HG03520 (cell line): Measurements from ENCODE around the gene PCDHGB1.
"Not testable (repeated sequence)": the region's sequence is repeated elsewhere in the genome, so short reads cannot be mapped to it uniquely, and the experiment has no call there.

ENCODE experiments used
- ATAC-seq: cut with Tn5 transposase; IDR thresholded peaks from one replicate; pipeline ENCODE4 v1.9.1; 2021; ENCODE audit warnings: mild to moderate bottlenecking, moderate library complexity; ENCODE audit not compliant: unreplicated experiment

The PCDHGB1 gene

DNA sequence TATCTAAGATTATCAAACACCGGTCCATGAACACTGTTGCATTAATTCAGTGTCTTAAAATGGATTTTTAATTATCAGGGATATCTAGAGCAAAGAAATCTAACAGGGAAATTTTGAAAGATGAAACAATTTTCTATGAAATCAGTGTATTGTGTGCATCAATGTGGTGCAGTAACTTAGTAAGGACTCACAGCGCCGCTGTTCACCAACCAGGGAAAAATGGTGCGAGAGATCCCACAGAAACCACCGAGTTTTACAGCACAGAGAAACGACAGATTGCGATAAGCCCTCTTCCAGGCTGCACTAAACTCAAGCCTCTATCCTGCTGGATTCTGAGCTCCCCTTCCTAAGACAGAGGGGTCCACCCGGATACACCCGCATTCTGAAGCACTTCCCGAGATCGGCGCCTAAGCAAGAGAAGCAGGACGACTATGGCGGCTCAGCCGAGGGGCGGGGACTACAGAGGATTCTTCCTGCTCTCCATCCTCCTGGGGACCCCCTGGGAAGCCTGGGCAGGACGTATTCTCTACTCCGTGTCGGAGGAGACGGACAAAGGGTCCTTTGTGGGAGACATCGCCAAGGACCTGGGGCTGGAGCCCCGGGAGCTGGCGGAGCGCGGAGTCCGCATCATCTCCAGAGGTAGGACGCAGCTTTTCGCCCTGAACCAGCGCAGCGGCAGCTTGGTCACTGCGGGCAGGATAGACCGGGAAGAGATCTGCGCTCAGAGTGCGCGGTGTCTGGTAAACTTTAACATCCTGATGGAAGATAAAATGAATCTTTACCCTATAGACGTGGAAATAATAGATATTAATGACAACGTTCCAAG is 32.8 kb downstream of the PCDHGB1 start, which contains the start of gene PCDHGA7:
Gene PCDHGA7 (plus strand): TSS at position 274 of the 826 bp plus-strand sequence. CDS start 158 bp downstream, at position 432.
- peak; percentile 73 for ATAC-seq

DNA sequence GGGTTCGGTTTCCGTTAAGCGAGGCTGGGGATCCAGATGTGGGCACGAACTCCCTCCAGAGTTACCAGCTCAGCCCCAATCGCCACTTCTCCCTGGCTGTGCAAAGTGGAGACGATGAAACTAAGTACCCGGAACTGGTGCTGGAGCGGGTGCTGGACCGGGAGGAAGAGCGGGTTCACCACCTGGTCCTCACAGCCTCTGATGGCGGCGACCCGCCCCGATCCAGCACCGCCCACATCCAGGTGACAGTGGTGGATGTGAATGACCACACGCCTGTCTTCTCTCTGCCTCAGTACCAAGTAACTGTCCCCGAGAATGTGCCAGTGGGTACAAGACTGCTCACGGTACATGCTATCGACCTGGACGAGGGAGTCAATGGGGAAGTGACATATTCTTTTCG is 33.4 kb downstream of the PCDHGB1 start:
- no peak for ATAC-seq

DNA sequence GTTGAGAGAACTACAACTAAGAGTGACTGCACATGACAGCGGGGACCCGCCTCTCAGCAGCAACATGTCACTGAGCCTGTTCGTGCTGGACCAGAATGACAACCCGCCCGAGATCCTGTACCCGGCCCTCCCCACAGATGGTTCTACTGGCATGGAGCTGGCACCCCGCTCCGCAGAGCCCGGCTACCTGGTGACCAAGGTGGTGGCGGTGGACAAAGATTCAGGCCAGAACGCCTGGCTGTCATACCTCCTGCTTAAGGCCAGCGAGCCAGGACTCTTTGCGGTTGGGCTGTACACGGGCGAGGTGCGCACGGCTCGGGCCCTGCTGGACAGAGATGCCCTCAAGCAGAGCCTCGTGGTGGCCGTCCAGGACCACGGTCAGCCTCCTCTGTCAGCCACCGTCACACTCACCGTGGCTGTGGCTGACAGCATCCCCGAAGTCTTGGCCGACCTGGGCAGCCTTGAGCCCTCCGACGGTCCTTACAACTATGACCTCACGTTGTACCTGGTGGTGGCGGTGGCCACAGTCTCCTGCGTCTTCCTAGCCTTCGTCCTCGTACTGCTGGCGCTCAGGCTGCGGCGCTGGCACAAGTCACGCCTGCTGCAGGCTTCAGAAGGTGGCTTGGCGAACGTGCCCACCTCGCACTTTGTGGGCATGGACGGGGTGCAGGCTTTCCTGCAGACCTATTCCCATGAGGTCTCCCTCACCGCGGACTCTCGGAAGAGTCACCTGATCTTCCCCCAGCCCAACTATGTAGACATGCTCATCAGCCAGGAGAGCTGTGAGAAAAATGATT is 34.8 kb downstream of the PCDHGB1 start:
- ATAC-seq = no peak

DNA sequence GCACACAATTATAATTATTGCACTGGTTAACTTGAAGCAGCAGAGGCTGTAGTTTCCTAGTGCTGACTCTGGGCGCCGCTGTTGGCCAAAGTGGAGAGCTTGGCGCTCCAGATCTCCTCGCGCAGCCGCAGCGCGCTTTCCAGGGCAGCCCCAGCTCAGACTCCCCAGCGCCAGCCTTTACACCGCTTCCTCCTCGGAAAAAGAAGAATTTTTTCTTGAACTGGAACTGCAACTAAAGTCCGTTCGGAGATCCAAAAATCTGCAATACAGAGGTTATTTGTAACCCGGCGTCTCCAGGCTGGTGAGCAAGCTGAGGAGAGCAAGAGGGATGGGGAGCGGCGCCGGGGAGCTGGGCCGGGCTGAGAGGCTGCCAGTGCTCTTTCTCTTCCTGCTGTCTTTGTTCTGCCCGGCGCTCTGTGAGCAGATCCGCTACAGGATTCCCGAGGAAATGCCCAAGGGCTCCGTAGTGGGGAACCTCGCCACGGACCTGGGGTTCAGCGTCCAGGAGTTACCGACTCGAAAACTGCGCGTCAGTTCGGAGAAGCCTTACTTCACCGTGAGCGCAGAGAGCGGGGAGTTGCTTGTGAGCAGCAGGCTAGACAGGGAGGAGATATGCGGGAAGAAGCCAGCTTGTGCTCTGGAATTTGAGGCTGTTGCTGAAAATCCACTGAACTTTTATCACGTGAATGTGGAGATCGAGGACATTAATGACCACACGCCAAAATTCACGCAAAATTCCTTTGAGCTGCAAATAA is 37.8 kb downstream of the PCDHGB1 start, which contains the start of gene PCDHGB4:
Gene PCDHGB4 (plus strand): TSS at position 142 of the 755 bp plus-strand sequence. CDS start 187 bp downstream, at position 329.
- peak; percentile 54 for ATAC-seq

DNA sequence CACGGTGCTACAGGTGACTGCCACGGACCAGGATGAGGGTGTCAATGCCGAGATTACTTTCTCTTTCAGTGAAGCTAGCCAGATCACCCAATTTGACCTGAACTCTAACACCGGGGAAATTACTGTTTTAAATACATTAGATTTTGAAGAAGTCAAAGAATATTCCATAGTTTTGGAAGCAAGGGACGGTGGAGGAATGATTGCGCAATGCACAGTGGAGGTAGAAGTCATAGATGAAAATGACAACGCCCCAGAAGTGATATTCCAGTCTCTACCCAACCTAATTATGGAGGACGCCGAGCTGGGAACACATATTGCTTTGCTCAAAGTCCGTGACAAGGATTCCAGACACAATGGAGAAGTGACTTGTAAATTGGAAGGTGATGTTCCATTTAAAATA is 38.8 kb downstream of the PCDHGB1 start:
- ATAC-seq = no peak

DNA sequence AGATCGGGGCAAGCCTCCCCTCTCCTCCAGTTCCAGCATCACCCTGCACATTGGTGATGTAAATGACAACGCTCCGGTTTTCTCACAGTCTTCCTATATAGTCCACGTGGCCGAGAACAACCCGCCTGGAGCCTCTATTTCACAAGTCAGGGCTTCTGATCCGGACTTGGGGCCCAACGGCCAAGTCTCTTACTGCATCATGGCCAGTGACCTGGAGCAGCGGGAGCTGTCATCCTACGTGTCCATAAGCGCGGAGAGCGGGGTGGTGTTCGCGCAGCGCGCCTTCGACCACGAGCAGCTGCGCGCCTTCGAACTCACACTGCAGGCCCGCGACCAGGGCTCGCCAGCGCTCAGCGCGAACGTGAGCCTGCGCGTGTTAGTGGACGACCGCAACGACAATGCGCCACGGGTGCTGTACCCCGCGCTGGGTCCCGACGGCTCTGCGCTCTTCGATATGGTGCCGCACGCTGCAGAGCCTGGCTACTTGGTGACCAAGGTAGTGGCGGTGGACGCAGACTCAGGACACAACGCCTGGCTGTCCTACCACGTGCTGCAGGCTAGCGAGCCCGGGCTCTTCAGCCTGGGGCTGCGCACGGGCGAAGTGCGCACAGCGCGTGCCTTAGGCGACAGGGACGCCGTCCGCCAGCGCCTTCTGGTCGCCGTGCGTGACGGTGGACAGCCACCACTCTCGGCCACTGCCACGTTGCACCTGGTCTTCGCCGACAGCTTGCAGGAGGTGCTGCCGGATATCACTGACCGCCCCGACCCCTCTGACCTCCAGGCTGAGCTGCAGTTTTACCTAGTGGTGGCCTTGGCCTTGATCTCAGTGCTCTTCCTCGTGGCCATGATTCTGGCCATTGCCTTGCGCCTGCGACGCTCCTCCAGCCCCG is 39.5 kb downstream of the PCDHGB1 start:
- no peak for ATAC-seq

DNA sequence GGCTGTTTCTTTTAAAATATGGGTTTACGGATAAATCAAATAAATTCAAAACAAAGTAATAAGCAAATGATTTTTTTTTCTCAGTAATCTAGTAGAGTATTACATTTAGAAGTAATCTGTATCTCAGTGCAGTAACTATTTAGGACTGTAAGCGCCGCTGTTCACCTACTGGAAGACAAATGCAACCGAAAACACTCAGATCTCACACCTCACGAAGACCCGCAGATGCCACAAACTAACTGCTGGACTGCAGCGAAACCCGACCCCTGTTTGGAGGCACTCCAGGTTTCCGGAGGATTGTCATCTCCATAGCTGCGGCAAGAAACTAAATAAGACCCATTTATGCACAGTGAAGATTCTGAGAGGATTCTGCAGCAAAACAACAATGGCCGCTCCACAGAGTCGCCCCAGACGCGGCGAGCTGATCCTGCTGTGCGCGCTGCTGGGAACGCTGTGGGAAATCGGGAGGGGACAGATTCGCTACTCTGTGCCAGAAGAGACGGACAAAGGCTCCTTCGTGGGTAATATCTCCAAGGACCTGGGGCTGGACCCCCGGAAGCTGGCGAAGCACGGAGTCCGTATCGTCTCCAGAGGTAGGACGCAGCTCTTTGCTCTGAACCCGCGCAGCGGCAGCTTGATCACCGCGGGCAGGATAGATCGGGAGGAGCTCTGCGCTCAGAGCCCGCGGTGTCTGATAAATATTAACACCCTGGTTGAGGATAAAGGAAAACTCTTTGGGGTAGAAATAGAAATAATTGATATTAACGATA is 42.7 kb downstream of the PCDHGB1 start, which contains the start of gene PCDHGA8:
Gene PCDHGA8 (plus strand): TSS at position 205 of the 770 bp plus-strand sequence. CDS start 181 bp downstream, at position 386.
- ATAC-seq = no peak

DNA sequence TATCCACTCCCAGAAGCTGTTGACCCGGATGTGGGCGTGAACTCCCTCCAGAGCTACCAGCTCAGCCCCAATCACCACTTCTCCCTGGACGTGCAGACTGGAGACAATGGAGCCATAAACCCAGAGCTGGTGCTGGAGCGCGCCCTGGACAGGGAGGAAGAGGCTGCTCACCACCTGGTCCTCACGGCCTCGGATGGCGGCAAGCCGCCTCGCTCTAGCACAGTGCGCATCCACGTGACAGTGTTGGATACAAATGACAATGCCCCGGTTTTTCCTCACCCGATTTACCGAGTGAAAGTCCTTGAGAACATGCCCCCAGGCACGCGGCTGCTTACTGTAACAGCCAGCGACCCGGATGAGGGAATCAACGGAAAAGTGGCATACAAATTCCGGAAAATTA is 43.4 kb downstream of the PCDHGB1 start:
- ATAC-seq = no peak

DNA sequence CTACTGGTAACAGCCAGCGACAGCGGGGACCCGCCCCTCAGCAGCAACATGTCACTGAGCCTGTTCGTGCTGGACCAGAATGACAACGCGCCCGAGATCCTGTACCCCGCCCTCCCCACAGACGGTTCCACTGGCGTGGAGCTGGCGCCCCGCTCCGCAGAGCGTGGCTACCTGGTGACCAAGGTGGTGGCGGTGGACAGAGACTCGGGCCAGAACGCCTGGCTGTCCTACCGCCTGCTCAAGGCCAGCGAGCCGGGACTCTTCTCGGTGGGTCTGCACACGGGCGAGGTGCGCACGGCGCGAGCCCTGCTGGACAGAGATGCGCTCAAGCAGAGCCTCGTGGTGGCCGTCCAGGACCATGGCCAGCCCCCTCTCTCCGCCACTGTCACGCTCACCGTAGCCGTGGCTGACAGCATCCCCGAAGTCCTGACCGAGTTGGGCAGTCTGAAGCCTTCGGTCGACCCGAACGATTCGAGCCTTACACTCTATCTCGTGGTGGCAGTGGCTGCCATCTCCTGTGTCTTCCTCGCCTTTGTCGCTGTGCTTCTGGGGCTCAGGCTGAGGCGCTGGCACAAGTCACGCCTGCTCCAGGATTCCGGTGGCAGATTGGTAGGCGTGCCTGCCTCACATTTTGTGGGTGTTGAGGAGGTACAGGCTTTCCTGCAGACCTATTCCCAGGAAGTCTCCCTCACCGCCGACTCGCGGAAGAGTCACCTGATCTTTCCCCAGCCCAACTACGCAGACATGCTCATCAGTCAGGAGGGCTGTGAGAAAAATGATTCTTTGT is 44.7 kb downstream of the PCDHGB1 start:
- ATAC-seq = not testable (repeated sequence)

DNA sequence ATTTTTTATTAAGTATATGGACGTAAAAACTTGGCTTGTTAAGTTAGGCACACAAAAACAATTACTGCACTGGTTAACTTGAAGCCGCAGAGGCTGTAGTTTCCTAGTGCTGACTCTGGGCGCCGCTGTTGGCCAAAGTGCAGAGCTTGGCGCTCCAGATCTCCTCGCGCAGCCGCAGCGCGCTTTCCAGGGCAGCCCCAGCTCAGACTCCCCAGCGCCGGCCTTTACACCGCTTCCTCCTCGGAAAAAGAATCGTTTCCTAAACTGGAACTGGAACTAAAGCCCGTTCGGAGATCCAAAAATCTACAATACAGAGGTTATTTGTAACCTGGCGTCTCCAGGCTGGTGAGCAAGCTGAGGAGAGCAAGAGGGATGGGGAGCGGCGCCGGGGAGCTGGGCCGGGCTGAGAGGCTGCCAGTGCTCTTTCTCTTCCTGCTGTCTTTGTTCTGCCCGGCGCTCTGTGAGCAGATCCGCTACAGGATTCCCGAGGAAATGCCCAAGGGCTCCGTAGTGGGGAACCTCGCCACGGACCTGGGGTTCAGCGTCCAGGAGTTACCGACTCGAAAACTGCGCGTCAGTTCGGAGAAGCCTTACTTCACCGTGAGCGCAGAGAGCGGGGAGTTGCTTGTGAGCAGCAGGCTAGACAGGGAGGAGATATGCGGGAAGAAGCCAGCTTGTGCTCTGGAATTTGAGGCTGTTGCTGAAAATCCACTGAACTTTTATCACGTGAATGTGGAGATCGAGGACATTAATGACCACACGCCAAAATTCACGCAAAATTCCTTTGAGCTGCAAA is 48.1 kb downstream of the PCDHGB1 start, which contains the start of gene PCDHGB5:
Gene PCDHGB5 (plus strand): TSS at position 192 of the 796 bp plus-strand sequence. CDS start 181 bp downstream, at position 373.
- ATAC-seq = peak; percentile 100

DNA sequence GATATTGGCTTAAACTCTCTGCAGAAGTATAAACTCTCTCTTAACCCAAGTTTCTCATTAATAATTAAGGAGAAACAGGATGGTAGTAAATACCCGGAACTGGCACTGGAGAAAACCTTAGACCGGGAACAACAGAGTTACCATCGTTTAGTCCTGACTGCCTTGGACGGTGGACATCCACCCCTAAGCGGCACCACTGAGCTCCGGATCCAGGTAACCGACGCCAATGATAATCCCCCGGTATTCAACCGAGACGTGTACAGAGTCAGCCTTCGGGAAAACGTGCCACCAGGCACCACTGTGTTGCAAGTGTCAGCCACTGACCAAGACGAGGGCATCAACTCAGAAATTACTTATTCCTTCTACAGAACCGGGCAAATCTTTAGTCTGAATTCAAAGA is 48.7 kb downstream of the PCDHGB1 start:
- no peak for ATAC-seq

DNA sequence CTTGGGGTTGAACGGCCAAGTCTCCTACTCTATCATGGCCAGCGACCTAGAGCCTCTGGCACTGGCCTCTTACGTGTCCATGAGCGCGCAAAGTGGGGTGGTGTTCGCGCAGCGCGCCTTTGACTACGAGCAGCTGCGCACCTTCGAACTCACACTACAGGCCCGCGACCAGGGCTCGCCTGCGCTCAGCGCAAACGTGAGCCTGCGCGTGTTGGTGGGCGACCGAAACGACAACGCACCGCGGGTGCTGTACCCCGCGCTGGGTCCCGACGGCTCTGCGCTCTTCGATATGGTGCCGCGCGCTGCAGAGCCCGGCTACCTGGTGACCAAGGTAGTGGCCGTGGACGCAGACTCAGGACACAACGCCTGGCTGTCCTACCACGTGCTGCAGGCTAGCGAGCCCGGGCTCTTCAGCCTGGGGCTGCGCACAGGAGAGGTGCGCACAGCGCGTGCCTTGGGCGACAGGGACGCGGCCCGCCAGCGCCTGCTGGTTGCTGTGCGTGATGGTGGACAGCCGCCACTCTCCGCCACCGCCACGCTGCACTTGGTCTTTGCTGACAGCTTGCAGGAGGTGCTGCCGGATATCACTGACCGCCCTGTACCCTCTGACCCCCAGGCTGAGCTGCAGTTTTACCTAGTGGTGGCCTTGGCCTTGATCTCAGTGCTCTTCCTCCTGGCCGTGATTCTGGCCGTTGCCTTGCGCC is 49.8 kb downstream of the PCDHGB1 start:
- ATAC-seq = no peak
